KMS-11 (cell line): ENCODE data around the gene CBFA2T2.
A peak's percentile ranks its signal among the peaks of the same experiment; 100 is the strongest.

Experiments used
- H2AFZ ChIP-seq: fragments of 200-600 bp; sonication (generic); 2 replicates; pipeline ENCODE4 v1.6.1; 2016; ENCODE audit warnings: antibody characterized with exemption, mixed run types, low read depth
- H3K27ac ChIP-seq: fragments of 200-600 bp; sonication (generic); 2 replicates; pipeline ENCODE4 v1.6.1; 2016; ENCODE audit warnings: mild to moderate bottlenecking, mixed run types
- H3K27me3 ChIP-seq: fragments of 200-600 bp; sonication (generic); 2 replicates; pipeline ENCODE4 v1.6.1; 2017; ENCODE audit warnings: mild to moderate bottlenecking, low read depth, mixed run types, moderate library complexity; ENCODE audit not compliant: insufficient read depth
- H3K36me3 ChIP-seq: fragments of 200-600 bp; sonication (generic); 2 replicates; pipeline ENCODE4 v1.6.1; 2017; ENCODE audit warnings: mild to moderate bottlenecking, mixed run types; ENCODE audit not compliant: insufficient read depth
- H3K4me1 ChIP-seq: fragments of 200-600 bp; sonication (generic); 2 replicates; pipeline ENCODE4 v1.6.1; 2016; ENCODE audit warnings: mild to moderate bottlenecking, low read depth, mixed run types; ENCODE audit not compliant: poor library complexity, severe bottlenecking
- H3K4me2 ChIP-seq: fragments of 200-600 bp; sonication (generic); 2 replicates; pipeline ENCODE4 v1.7.0; 2016; ENCODE audit warnings: mild to moderate bottlenecking, mixed run types
- H3K4me3 ChIP-seq: fragments of 200-600 bp; sonication (generic); IDR thresholded peaks from 2 replicates; pipeline ENCODE4 v1.6.1; 2017; ENCODE audit warnings: low read depth, low read length, mixed read lengths; ENCODE audit not compliant: insufficient read depth
- H3K79me2 ChIP-seq: fragments of 200-600 bp; sonication (generic); 2 replicates; pipeline ENCODE4 v1.6.1; 2016; ENCODE audit warnings: low read depth, mixed run types; ENCODE audit not compliant: insufficient read depth
- H3K9ac ChIP-seq: fragments of 200-600 bp; sonication (generic); 2 replicates; pipeline ENCODE4 v1.6.1; 2016; ENCODE audit warnings: mild to moderate bottlenecking, mixed run types
- H4K20me1 ChIP-seq: fragments of 200-600 bp; sonication (generic); 2 replicates; pipeline ENCODE4 v1.6.1; 2016; ENCODE audit warnings: mild to moderate bottlenecking, mixed run types; ENCODE audit not compliant: insufficient read depth
- CTCF ChIP-seq: fragments of 200-600 bp; sonication (generic); conservative IDR thresholded peaks from 2 replicates; pipeline ENCODE4 v1.6.1; 2017; ENCODE audit warnings: low read depth, mild to moderate bottlenecking, antibody characterized with exemption, low read length, moderate library complexity, mixed read lengths

Gene CBFA2T2

GRCh38 chr20:33660035-33660684, 170.3 kb downstream of the CBFA2T2 start:
- Histone ChIP-seq H3K27ac (no peak overlapping the region), H3K4me3 (no peak overlapping the region), H3K79me2 (no peaks in the 10 kb centered on the region), H3K36me3 (no peaks in the 10 kb centered on the region), H3K27me3 (no peaks in the 10 kb centered on the region), H3K9ac (no peak overlapping the region), H3K4me2 (no peak overlapping the region), H4K20me1 (no peaks in the 10 kb centered on the region), H2AFZ (no peak overlapping the region), H3K4me1 (peaks cover 28% of the 10 kb centered on the region)
- TF ChIP-seq CTCF, result no peak

GRCh38 chr20:33660685-33661058, 170.8 kb downstream of the CBFA2T2 start:
- H3K4me1 ChIP-seq, result peaks cover 33% of the 10 kb centered on the region
- TF ChIP-seq CTCF, result no peak
- H3K4me2 ChIP-seq, result no peak overlapping the region
- no peak overlapping the region for H3K27ac ChIP-seq
- H2AFZ ChIP-seq, result no peak overlapping the region
- no peaks in the 10 kb centered on the region for H3K27me3 ChIP-seq
- H3K4me3 ChIP-seq, result no peak overlapping the region
- no peaks in the 10 kb centered on the region for H3K36me3 ChIP-seq
- H4K20me1 ChIP-seq, result no peaks in the 10 kb centered on the region
- H3K9ac ChIP-seq, result no peak overlapping the region
- peaks cover 2% of the 10 kb centered on the region; the same call in 1 of the 2 replicates for H3K79me2 ChIP-seq

GRCh38 chr20:33662172-33662571, 172.3 kb downstream of the CBFA2T2 start, which contains the start of gene C20orf144:
C20orf144 (plus strand) TSS chr20:33662327; CDS start chr20:33662346, 19 bp downstream.
- peaks cover 38% of the 10 kb centered on the region for H3K4me1 ChIP-seq
- no peaks in the 10 kb centered on the region for H3K27me3 ChIP-seq
- H2AFZ ChIP-seq, result peak within 1 kb of the TSS; percentile 20
- H4K20me1 ChIP-seq, result no peaks in the 10 kb centered on the region
- peak within 1 kb of the TSS; percentile 96 for H3K4me2 ChIP-seq
- H3K4me3 ChIP-seq, result no peak within 1 kb of the TSS
- no peak for TF ChIP-seq CTCF
- no peaks in the 10 kb centered on the region for H3K36me3 ChIP-seq
- H3K9ac ChIP-seq, result peak within 1 kb of the TSS; percentile 44; the same call in 1 of the 2 replicates
- peaks cover 5% of the 10 kb centered on the region; the same call in 1 of the 2 replicates for H3K79me2 ChIP-seq
- no peak within 1 kb of the TSS for H3K27ac ChIP-seq

DNA sequence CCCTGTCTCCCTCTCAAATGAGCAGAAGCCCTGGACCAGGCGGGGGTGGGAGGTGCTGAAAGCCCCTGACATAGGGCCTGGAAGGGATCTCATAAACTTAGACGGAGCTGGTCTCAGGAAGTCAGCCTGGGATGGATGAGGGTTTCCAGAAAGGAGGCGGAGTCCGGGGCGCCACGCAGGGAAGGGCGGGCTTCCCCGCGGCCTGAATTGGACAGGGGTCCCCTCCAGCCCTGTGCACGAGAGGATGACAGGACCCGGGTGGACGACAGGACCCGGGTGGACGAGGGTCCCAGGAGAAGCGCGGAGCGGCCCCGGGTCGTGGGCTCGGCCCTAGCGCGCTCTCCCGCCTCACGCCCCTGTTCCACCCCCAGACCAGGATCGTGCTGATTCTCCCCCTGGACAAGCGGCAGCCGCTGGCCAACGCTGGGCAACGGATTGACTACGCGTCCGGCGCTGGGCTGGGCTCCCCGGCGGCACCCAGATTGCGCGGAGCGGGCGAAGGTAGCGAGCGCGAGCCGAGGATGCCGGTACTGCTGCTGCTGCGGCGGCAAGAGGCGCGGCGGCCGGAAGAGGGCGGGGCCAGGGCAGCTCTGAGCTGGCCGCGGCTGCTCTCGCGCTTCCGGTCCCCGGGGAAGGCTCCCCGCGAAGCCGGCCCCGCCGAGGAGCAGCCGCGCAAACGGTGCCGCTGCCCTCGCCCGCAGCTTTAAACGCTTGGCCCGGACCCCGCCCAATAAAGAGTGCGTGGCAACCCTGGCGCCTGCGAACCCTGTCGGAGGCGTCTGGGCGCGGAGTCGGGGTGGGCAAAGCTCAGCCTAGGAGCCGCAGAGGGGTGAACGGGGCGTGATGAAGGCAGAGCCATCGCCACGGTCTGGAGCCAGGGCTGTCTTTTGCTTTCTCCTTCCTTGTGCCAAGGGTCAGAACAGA, 173.5 kb downstream of the CBFA2T2 start:
- peak overlapping the region; percentile 56 for H2AFZ ChIP-seq
- peak overlapping the region; percentile 44; the same call in 1 of the 2 replicates for H3K9ac ChIP-seq
- peak overlapping the region; percentile 42 for H3K27ac ChIP-seq
- no peaks in the 10 kb centered on the region for H3K27me3 ChIP-seq
- H4K20me1 ChIP-seq, result no peaks in the 10 kb centered on the region
- peak overlapping the region; percentile 96 for H3K4me2 ChIP-seq
- H3K4me3 ChIP-seq, result no peak overlapping the region
- H3K36me3 ChIP-seq, result no peaks in the 10 kb centered on the region
- no peak for TF ChIP-seq CTCF
- peaks cover 7% of the 10 kb centered on the region; the same call in 1 of the 2 replicates for H3K79me2 ChIP-seq
- H3K4me1 ChIP-seq, result peaks cover 43% of the 10 kb centered on the region
